ENCODE results near the gene GNG12. TPM values are rescaled to one million over a fixed set of nuclear protein-coding genes. Genes with fewer than 3 reads are reported as not detected.

GNG12 gene
- total and polyA plus RNA-seq, 2 donors (not counting 1 experiment from before 2014, with no cell fraction given): not detected

DNA sequence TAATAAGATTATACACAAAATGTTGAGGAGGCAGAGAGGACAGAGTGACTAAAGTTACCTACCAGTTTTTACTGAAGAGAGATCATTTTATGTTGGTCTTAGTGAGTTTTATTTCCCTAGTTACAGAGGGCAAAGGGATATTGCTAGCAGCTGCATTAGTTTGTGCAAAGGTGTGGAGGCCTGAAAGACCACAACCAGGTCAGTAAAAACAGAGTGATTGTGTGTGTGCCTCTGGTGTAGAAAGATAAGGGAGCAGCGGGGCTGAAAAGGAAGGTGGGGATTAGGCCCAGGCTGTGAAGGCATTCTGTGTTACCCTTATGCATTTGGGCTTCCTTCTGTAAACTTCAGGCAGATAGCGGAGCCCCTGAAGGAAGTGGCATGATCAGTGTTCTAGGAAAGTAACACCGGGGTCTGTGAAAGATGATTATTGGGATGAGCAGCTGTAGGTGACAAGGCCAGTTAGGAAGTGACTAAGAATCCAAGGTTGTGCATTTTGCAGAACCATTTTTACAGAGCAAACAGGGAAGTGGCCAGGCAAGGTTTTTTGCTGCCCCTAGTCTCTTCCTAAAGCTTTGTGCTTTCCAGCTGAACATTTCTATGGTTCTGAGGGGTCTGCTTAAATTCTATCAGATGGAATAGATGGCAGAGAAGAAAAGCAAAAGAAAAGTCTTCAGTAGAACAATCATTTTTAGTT, 144.6 kb downstream of the GNG12 start:
- POLR2A ChIA-PET: no interaction called here

More for the DNA sequence above, 144.6 kb downstream of the GNG12 start:
- no peak overlapping the region for H3K27ac Mint-ChIP-seq
- Histone ChIP-seq H3K27ac (ENCODE audit: low read length in 2 of 2) (no peak overlapping the region), H3K9ac (ENCODE audit: low read length) (no peak overlapping the region), H3K79me2 (ENCODE audit: control insufficient read depth, insufficient read depth, low read length) (no peaks in the 10 kb centered on the region), H3K4me2 (replicated peaks; ENCODE audit: low read depth, low read length, poor library complexity, severe bottlenecking) (no peak overlapping the region), H3K9me3 (ENCODE audit: control extremely low read depth in 1 of 3, control insufficient read depth in 2 of 3, insufficient read depth in 1 of 3, low read length in 2 of 3) (no peaks in the 10 kb centered on the region), H4K20me1 (ENCODE audit: control insufficient read depth, insufficient read depth, low read length, poor library complexity, severe bottlenecking) (no peaks in the 10 kb centered on the region), H3K4me3 (ENCODE audit: control extremely low read depth in 1 of 5, extremely low read depth in 1 of 5, insufficient read depth in 1 of 5, low read depth in 2 of 5, low read length in 4 of 5) (no peak overlapping the region), H3K4me1 (ENCODE audit: control insufficient read depth in 2 of 2, insufficient read depth in 2 of 2, low read length in 2 of 2) (peaks cover 16 to 17% of the 10 kb centered on the region in 2 donors), H3K36me3 (replicated peaks in 1 of 2; ENCODE audit: control extremely low read depth in 1 of 2, control insufficient read depth in 1 of 2, extremely low read depth in 1 of 2, insufficient read depth in 2 of 2, low read length in 1 of 2) (peaks cover 0 to 7% of the 10 kb centered on the region in 2 experiments), H3K27me3 (replicated peaks in 1 of 4; ENCODE audit: control extremely low read depth in 1 of 4, control insufficient read depth in 3 of 4, insufficient read depth in 4 of 4, low read length in 3 of 4) (no peaks in the 10 kb centered on the region), H2AFZ (ENCODE audit: insufficient read depth, low read depth, low read length, poor library complexity, severe bottlenecking) (no peak overlapping the region)
- H3K4me1 Mint-ChIP-seq: peaks cover 24% of the 10 kb centered on the region
- intact Hi-C loops (cut with micrococcal nuclease): loop anchor here (5.0 kb wide), 1 partner anchor 74 kb away; no protein-coding TSS in a partner anchor
- no peak for TF ChIP-seq EZH2 (IDR thresholded peaks at IDR 0.05; ENCODE audit: borderline replicate concordance, insufficient read depth, low read depth, low read length, poor library complexity, severe bottlenecking)
- TF ChIP-seq CTCF (IDR thresholded peaks at IDR 0.05): no peak
- no peaks in the 10 kb centered on the region for H3K9me3 Mint-ChIP-seq (ENCODE audit: insufficient read depth)
- CTCF ChIA-PET: interaction anchor here (1.2 kb wide), 1 partner anchor 72 kb away, joined by 4 read pairs; no protein-coding TSS in a partner anchor
- DNase-seq (no peak), ATAC-seq (ENCODE audit: low read depth) (no peak)
- 85% methylated on average over 2 of the region's 3 CpGs for WGBS (ENCODE audit: insufficient coverage)
- H3K4me3 Mint-ChIP-seq: no peak overlapping the region
- no peaks in the 10 kb centered on the region for H3K27me3 Mint-ChIP-seq
